GM12891 (cell line): ENCODE data around the gene ANKRD34A.

Source experiments
- POLR2A ChIP-seq: IDR thresholded peaks from 2 replicates; pipeline ENCODE4 v1.6.1; 2011; ENCODE audit warnings: low read depth, low read length, control low read depth
- POLR2AphosphoS5 ChIP-seq: IDR thresholded peaks from 2 replicates; pipeline ENCODE4 v1.6.1; 2011; ENCODE audit warnings: low read depth, low read length, control low read depth
- TAF1 ChIP-seq: IDR thresholded peaks from 2 replicates; pipeline ENCODE4 v1.6.1; 2011; ENCODE audit warnings: low read depth, low read length, control low read depth

- TF ChIP-seq POLR2AphosphoS5 (no peak), POLR2A (no peak), TAF1 (no peak)
Measured at GRCh38 chr1:145926686-145927062, 37.7 kb downstream of the ANKRD34A start.
